HCT116 (cell line): Measurements from ENCODE around the gene VLDLR. TPM values are rescaled to one million over a fixed set of nuclear protein-coding genes. Genes with fewer than 3 reads are reported as not detected.

Experiments
- ATAC-seq: fragments of 200-7000 bp; cut with Tn5 transposase; 2 replicates; pipeline ENCODE4 v1.9.1; 2020; ENCODE audit warnings: mild to moderate bottlenecking, moderate library complexity
- BruUV-seq: library from RNA; stranded (reverse); fragments of 400-500 nt; replicated peaks from 2 replicates; lab custom pipeline; 2021; lab: Mats Ljungman, UMichigan
- CTCF ChIA-PET: fragments of 300-600 bp; sonication (Branson Sonifier 250); formaldehyde crosslinking; loops from one replicate; lab custom pipeline; 2021; ENCODE audit warnings: antibody characterized with exemption; lab: Charles Lee
- POLR2A ChIA-PET: fragments of 300-600, 350-600 bp; sonication (Branson Sonifier 250); formaldehyde crosslinking; loops from one replicate; lab custom pipeline; 2021; ENCODE audit warnings: antibody characterized with exemption; lab: Charles Lee
- RAD21 ChIA-PET, 2 experiments: fragments of 300-600 bp; sonication (Branson Sonifier 250); formaldehyde crosslinking; loops; one replicate each; lab custom pipeline; 2023; ENCODE audit warnings: low total read pairs in 2 of 2; ENCODE audit not compliant: uncharacterized antibody in 2 of 2, unreplicated experiment in 2 of 2, low non-redundant PET in 1 of 2; lab: Charles Lee
- DNase-seq: peaks from one replicate; pipeline ENCODE4 v3.0.0-alpha.2; 2010; ENCODE audit warnings: low read depth, low spot score
- H2AFZ ChIP-seq: fragments of 200-600 bp; shearing (Covaris generic), sonication (generic); 2 replicates; pipeline ENCODE4 v1.6.1; 2017; ENCODE audit warnings: low read depth, mixed run types, mixed read lengths, antibody characterized with exemption, low read length; ENCODE audit not compliant: poor library complexity, severe bottlenecking
- H3K27ac ChIP-seq: 2 replicates; pipeline ENCODE4 v1.5.1; 2012; ENCODE audit warnings: low read depth, low read length
- H3K27me3 ChIP-seq: fragments of 200-600 bp; sonication (generic); 2 replicates; pipeline ENCODE4 v1.6.1; 2016; ENCODE audit warnings: mixed run types, low read length, mixed read lengths; ENCODE audit not compliant: insufficient read depth
- H3K36me3 ChIP-seq, 2 experiments: fragments of 200-500 bp in 1 of 2; fragments of 200-600 bp in 1 of 2; sonication (Bioruptor generic) in 1 of 2; sonication (generic) in 1 of 2; 2 replicates each; pipeline versions ENCODE4 v1.5.1 to v1.6.1; 2014 to 2016; ENCODE audit warnings: low read length in 2 of 2, inconsistent platforms in 1 of 2, mixed read lengths in 1 of 2, mixed run types in 1 of 2; ENCODE audit not compliant: insufficient read depth in 2 of 2, control insufficient read depth in 1 of 2
- H3K4me1 ChIP-seq, 2 experiments: fragments of 200-600 bp in 1 of 2; sonication (generic) in 1 of 2; 2 replicates each; pipeline versions ENCODE4 v1.5.1 to v1.6.1; 2012 to 2017; ENCODE audit warnings: low read length in 2 of 2, inconsistent platforms in 1 of 2, mild to moderate bottlenecking in 1 of 2, mixed read lengths in 1 of 2, mixed run types in 1 of 2, moderate library complexity in 1 of 2; ENCODE audit not compliant: insufficient read depth in 2 of 2, control insufficient read depth in 1 of 2
- H3K4me2 ChIP-seq: fragments of 200-600 bp; sonication (generic); 2 replicates; pipeline ENCODE4 v1.6.1; 2017; ENCODE audit warnings: mixed run types, low read length, mixed read lengths
- H3K4me3 ChIP-seq, 2 experiments: fragments of 200-600 bp in 1 of 2; sonication (generic) in 1 of 2; replicated peaks in 1 of 2; 2 replicates each; pipeline ENCODE4 v1.5.1; 2011 to 2016; ENCODE audit warnings: low read length in 2 of 2, control low read depth in 1 of 2, low read depth in 1 of 2, mild to moderate bottlenecking in 1 of 2, mixed read lengths in 1 of 2, mixed run types in 1 of 2
- H3K79me2 ChIP-seq: fragments of 200-600 bp; sonication (generic); 2 replicates; pipeline ENCODE4 v1.6.1; 2017; ENCODE audit warnings: mild to moderate bottlenecking, mixed run types, low read length, moderate library complexity, mixed read lengths; ENCODE audit not compliant: insufficient read depth
- H3K9ac ChIP-seq: fragments of 200-600 bp; sonication (generic); 2 replicates; pipeline ENCODE4 v1.6.1; 2016; ENCODE audit warnings: low read length, mixed read lengths
- H3K9me2 ChIP-seq: fragments of 200-600 bp; sonication (generic), shearing (Covaris generic); 2 replicates; pipeline ENCODE4 v1.6.1; 2017; ENCODE audit warnings: mixed run types, mild to moderate bottlenecking, moderate library complexity; ENCODE audit not compliant: insufficient read depth
- H3K9me3 ChIP-seq, 2 experiments: fragments of 200-500 bp in 1 of 2; fragments of 200-600 bp in 1 of 2; sonication (Bioruptor generic) in 1 of 2; sonication (generic) in 1 of 2; 2 replicates each; pipeline ENCODE4 v1.6.1; 2014 to 2017; ENCODE audit warnings: low read length in 2 of 2, mixed read lengths in 2 of 2, inconsistent platforms in 1 of 2, low read depth in 1 of 2, mild to moderate bottlenecking in 1 of 2, mixed run types in 1 of 2, moderate library complexity in 1 of 2; ENCODE audit not compliant: control insufficient read depth in 1 of 2, insufficient read depth in 1 of 2
- H4K20me1 ChIP-seq: fragments of 200-600 bp; sonication (generic), shearing (Covaris generic); 2 replicates; pipeline ENCODE4 v1.6.1; 2017; ENCODE audit warnings: mixed run types, mild to moderate bottlenecking, moderate library complexity; ENCODE audit not compliant: insufficient read depth
- CEBPB ChIP-seq: IDR thresholded peaks from 2 replicates; pipeline ENCODE4 v1.6.1; 2012; ENCODE audit warnings: low read depth
- EGR1 ChIP-seq: IDR thresholded peaks from 2 replicates; pipeline ENCODE4 v1.6.1; 2012; ENCODE audit warnings: low read depth
- ELF1 ChIP-seq: IDR thresholded peaks from 2 replicates; pipeline ENCODE4 v1.6.1; 2012; ENCODE audit warnings: low read depth, borderline replicate concordance
- EZH2 ChIP-seq: fragments of 200-600 bp; sonication (generic); IDR thresholded peaks from 2 replicates; pipeline ENCODE4 v1.6.1; 2017; ENCODE audit warnings: antibody characterized with exemption, mixed run types
- RAD21 ChIP-seq: IDR thresholded peaks from 2 replicates; pipeline ENCODE4 v1.6.1; 2012; ENCODE audit warnings: low read depth, mild to moderate bottlenecking
- intact Hi-C: fragments of 100-400 bp; cut with micrococcal nuclease; formaldehyde crosslinking; loops from 2 replicates; pipeline ENCODE4 v1.10.0; 2022
- total RNA-seq: library from RNA; stranded (reverse); gene quantifications from one replicate; pipeline ENCODE4 v1.2.1, GENCODE V29; 2021; ENCODE audit not compliant: unreplicated experiment
- TF ChIP-seq, protein P1 (sequence below): IDR thresholded peaks from 2 replicates; pipeline ENCODE4 v1.6.1; 2012
- TF ChIP-seq, protein P2 (sequence below): IDR thresholded peaks from 2 replicates; pipeline ENCODE4 v1.6.1; 2011; ENCODE audit warnings: mild to moderate bottlenecking, low read length, moderate library complexity; ENCODE audit not compliant: insufficient replicate concordance; ENCODE audit errors: extremely low read depth
- TF ChIP-seq, protein P3 (sequence below): IDR thresholded peaks from 2 replicates; pipeline ENCODE4 v1.6.1; 2012; ENCODE audit warnings: low read depth
- TF ChIP-seq, protein P4 (sequence below), 3 experiments: fragments of 200-600 bp in 1 of 3; sonication (generic) in 1 of 3; IDR thresholded peaks in 2 of 3; conservative IDR thresholded peaks in 1 of 3; 2 replicates each; pipeline ENCODE4 v1.5.1; 2012 to 2017; ENCODE audit warnings: low read depth in 2 of 3, low read length in 2 of 3, antibody characterized with exemption in 1 of 3, borderline replicate concordance in 1 of 3, control low read depth in 1 of 3, mild to moderate bottlenecking in 1 of 3, mixed read lengths in 1 of 3, mixed run types in 1 of 3, moderate library complexity in 1 of 3; ENCODE audit not compliant: insufficient read depth in 1 of 3

VLDLR gene
- total RNA-seq, 1 experiment from 2014 or later = 0.17 TPM

DNA sequence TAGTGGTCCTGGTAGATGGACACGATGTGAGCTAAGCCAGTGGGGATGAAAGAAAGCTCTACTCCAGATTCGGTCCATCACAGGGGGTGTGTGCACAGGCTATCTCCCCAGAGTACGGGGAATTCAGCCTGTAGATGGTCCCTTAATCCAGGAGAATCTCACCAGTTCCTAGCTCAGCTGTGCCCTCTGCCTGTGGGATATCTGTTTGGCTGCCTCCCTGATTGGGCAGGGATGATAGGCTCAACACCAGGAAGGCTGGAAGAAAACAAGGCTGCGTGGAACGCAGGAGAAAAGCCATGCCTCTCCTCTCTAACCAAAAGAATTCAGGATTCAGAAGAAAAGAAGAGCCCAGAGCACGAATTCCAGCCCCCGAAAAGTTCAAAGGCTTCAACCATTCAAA is 40.9 kb downstream of the VLDLR start:
- H3K4me2 ChIP-seq = no peak overlapping the region
- no TSS peak for BruUV-seq
- RAD21 ChIA-PET = no interaction called here
- no peak overlapping the region for H2AFZ ChIP-seq
- DNase-seq (no peak), ATAC-seq (peak; percentile 61; the same call in 1 of the 2 replicates)
- no peaks in the 10 kb centered on the region for H3K4me1 ChIP-seq
- H3K4me3 ChIP-seq = no peak overlapping the region
- H3K9me3 ChIP-seq = no peaks in the 10 kb centered on the region
- POLR2A ChIA-PET = no interaction called here
- no peaks in the 10 kb centered on the region for H4K20me1 ChIP-seq
- no peak overlapping the region for H3K27ac ChIP-seq
- intact Hi-C loops = no loop called here
- H3K27me3 ChIP-seq = no peaks in the 10 kb centered on the region
- TF ChIP-seq, protein P1, sequence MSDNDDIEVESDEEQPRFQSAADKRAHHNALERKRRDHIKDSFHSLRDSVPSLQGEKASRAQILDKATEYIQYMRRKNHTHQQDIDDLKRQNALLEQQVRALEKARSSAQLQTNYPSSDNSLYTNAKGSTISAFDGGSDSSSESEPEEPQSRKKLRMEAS = no peak
- TF ChIP-seq, protein P2, sequence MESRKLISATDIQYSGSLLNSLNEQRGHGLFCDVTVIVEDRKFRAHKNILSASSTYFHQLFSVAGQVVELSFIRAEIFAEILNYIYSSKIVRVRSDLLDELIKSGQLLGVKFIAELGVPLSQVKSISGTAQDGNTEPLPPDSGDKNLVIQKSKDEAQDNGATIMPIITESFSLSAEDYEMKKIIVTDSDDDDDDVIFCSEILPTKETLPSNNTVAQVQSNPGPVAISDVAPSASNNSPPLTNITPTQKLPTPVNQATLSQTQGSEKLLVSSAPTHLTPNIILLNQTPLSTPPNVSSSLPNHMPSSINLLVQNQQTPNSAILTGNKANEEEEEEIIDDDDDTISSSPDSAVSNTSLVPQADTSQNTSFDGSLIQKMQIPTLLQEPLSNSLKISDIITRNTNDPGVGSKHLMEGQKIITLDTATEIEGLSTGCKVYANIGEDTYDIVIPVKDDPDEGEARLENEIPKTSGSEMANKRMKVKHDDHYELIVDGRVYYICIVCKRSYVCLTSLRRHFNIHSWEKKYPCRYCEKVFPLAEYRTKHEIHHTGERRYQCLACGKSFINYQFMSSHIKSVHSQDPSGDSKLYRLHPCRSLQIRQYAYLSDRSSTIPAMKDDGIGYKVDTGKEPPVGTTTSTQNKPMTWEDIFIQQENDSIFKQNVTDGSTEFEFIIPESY = no peak
- TF ChIP-seq ELF1 (no peak), EZH2 (no peak), CEBPB (no peak), RAD21 (peak; percentile 43; the same call in 1 of the 2 replicates), EGR1 (no peak)
- TF ChIP-seq, protein P3, sequence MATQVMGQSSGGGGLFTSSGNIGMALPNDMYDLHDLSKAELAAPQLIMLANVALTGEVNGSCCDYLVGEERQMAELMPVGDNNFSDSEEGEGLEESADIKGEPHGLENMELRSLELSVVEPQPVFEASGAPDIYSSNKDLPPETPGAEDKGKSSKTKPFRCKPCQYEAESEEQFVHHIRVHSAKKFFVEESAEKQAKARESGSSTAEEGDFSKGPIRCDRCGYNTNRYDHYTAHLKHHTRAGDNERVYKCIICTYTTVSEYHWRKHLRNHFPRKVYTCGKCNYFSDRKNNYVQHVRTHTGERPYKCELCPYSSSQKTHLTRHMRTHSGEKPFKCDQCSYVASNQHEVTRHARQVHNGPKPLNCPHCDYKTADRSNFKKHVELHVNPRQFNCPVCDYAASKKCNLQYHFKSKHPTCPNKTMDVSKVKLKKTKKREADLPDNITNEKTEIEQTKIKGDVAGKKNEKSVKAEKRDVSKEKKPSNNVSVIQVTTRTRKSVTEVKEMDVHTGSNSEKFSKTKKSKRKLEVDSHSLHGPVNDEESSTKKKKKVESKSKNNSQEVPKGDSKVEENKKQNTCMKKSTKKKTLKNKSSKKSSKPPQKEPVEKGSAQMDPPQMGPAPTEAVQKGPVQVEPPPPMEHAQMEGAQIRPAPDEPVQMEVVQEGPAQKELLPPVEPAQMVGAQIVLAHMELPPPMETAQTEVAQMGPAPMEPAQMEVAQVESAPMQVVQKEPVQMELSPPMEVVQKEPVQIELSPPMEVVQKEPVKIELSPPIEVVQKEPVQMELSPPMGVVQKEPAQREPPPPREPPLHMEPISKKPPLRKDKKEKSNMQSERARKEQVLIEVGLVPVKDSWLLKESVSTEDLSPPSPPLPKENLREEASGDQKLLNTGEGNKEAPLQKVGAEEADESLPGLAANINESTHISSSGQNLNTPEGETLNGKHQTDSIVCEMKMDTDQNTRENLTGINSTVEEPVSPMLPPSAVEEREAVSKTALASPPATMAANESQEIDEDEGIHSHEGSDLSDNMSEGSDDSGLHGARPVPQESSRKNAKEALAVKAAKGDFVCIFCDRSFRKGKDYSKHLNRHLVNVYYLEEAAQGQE = no peak
- TF ChIP-seq, protein P4, sequence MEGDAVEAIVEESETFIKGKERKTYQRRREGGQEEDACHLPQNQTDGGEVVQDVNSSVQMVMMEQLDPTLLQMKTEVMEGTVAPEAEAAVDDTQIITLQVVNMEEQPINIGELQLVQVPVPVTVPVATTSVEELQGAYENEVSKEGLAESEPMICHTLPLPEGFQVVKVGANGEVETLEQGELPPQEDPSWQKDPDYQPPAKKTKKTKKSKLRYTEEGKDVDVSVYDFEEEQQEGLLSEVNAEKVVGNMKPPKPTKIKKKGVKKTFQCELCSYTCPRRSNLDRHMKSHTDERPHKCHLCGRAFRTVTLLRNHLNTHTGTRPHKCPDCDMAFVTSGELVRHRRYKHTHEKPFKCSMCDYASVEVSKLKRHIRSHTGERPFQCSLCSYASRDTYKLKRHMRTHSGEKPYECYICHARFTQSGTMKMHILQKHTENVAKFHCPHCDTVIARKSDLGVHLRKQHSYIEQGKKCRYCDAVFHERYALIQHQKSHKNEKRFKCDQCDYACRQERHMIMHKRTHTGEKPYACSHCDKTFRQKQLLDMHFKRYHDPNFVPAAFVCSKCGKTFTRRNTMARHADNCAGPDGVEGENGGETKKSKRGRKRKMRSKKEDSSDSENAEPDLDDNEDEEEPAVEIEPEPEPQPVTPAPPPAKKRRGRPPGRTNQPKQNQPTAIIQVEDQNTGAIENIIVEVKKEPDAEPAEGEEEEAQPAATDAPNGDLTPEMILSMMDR (IDR thresholded peaks at IDR 0.05 in 2 of 3, conservative IDR thresholded peaks at IDR 0.05 in 1 of 3; ENCODE audit: borderline replicate concordance in 1 of 3, insufficient read depth in 1 of 3, low read depth in 2 of 3, low read length in 2 of 3) = peak in 2 of 3 experiments; percentile 17 to 28; a peak in 1 of 6 replicates
- H3K79me2 ChIP-seq = no peaks in the 10 kb centered on the region
- H3K9ac ChIP-seq = no peak overlapping the region
- H3K9me2 ChIP-seq = no peaks in the 10 kb centered on the region
- CTCF ChIA-PET = no interaction called here
- H3K36me3 ChIP-seq = no peaks in the 10 kb centered on the region
